ENCODE measurements around the gene BBIP1. TPM values are rescaled to one million over a fixed set of nuclear protein-coding genes. Genes with fewer than 3 reads are reported as not detected.

The BBIP1 gene
- total RNA-seq, 1 experiment from 2014 or later = 16.7 TPM

DNA sequence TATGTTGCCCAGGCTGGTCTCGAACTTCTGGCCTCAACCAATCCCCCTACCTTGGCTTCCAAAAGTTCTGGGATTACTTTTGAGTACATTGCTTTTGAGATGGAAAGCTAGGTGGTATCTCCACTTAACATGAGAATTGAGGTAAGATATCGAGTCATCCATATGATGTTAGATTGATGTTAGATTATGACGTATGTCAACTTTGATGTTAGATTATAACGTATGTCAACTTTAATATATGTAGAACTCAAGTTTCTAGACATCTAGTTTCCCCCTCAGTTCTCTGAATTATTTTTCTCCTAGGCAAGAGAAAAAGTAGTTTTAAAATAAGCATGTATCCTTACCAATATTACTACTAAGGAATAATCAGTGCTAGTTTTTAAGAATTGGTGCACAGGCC is 20.4 kb upstream of the BBIP1 start:
- Histone ChIP-seq H3K36me3 (ENCODE audit: control insufficient read depth, insufficient read depth, low read length) (no peaks in the 10 kb centered on the region), H3K4me3 (ENCODE audit: low read depth, low read length) (no peak overlapping the region), H3K9me3 (no peaks in the 10 kb centered on the region), H3K4me1 (no peaks in the 10 kb centered on the region), H3K27me3 (replicated peaks; ENCODE audit: control insufficient read depth, insufficient read depth, low read length) (no peaks in the 10 kb centered on the region)
- ChIA-PET POLR2A (no interaction called here), CTCF (no interaction called here)
- BruUV-seq (replicated peaks) = no TSS peak
- H3K36me3 Mint-ChIP-seq (ENCODE audit: insufficient read depth, unreplicated experiment) = peaks cover 19% of the 10 kb centered on the region
- H3K27ac Mint-ChIP-seq (ENCODE audit: unreplicated experiment) = no peak overlapping the region
- intact Hi-C loops (cut with micrococcal nuclease; ENCODE audit: unreplicated experiment) = no loop called here
- no peaks in the 10 kb centered on the region for H3K4me1 Mint-ChIP-seq (ENCODE audit: low read depth, unreplicated experiment)
- no peaks in the 10 kb centered on the region for H3K9me3 Mint-ChIP-seq (ENCODE audit: unreplicated experiment)
- H3K27me3 Mint-ChIP-seq (ENCODE audit: insufficient read depth, unreplicated experiment) = no peaks in the 10 kb centered on the region
- H3K4me3 Mint-ChIP-seq (ENCODE audit: unreplicated experiment) = no peak overlapping the region
- DNase-seq = no peak
- TF ChIP-seq, protein P1, sequence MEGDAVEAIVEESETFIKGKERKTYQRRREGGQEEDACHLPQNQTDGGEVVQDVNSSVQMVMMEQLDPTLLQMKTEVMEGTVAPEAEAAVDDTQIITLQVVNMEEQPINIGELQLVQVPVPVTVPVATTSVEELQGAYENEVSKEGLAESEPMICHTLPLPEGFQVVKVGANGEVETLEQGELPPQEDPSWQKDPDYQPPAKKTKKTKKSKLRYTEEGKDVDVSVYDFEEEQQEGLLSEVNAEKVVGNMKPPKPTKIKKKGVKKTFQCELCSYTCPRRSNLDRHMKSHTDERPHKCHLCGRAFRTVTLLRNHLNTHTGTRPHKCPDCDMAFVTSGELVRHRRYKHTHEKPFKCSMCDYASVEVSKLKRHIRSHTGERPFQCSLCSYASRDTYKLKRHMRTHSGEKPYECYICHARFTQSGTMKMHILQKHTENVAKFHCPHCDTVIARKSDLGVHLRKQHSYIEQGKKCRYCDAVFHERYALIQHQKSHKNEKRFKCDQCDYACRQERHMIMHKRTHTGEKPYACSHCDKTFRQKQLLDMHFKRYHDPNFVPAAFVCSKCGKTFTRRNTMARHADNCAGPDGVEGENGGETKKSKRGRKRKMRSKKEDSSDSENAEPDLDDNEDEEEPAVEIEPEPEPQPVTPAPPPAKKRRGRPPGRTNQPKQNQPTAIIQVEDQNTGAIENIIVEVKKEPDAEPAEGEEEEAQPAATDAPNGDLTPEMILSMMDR (IDR thresholded peaks at IDR 0.05; ENCODE audit: insufficient read depth in 1 of 2, low read depth in 1 of 2, low read length in 1 of 2, severe bottlenecking in 1 of 2, unreplicated experiment in 1 of 2) = no peak

DNA sequence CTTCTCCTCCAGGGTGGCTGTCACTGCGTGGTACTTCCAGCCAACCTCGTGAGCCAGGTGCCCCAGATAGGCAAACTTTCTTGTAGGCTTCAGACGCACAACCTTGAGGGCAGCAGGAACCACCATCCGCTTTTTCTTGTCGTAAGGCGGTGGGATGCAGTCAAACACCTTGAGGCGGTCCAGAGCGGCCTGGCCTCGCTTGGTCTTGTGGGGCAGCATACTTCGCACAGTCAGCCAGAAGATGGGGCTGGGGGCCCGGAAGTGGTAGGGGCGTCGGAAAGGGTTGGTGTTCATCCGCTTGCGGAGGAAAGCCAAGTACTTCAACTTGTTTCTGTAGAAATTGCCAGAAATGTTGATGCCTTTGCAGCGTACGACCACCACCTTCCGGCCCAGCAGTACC is 17.8 kb upstream of the BBIP1 start:
- no peak overlapping the region for H3K4me3 ChIP-seq (ENCODE audit: low read depth, low read length)
- H3K9me3 ChIP-seq = no peaks in the 10 kb centered on the region
- Mint-ChIP-seq H3K9me3 (ENCODE audit: unreplicated experiment) (no peaks in the 10 kb centered on the region), H3K4me1 (ENCODE audit: low read depth, unreplicated experiment) (no peaks in the 10 kb centered on the region), H3K4me3 (ENCODE audit: unreplicated experiment) (no peak overlapping the region), H3K36me3 (ENCODE audit: insufficient read depth, unreplicated experiment) (peaks cover 14% of the 10 kb centered on the region), H3K27ac (ENCODE audit: unreplicated experiment) (no peak overlapping the region), H3K27me3 (ENCODE audit: insufficient read depth, unreplicated experiment) (no peaks in the 10 kb centered on the region)
- POLR2A ChIA-PET = no interaction called here
- BruUV-seq (replicated peaks) = no TSS peak
- H3K27me3 ChIP-seq (replicated peaks; ENCODE audit: control insufficient read depth, insufficient read depth, low read length) = no peaks in the 10 kb centered on the region
- TF ChIP-seq, protein P1 (IDR thresholded peaks at IDR 0.05; ENCODE audit: insufficient read depth in 1 of 2, low read depth in 1 of 2, low read length in 1 of 2, severe bottlenecking in 1 of 2, unreplicated experiment in 1 of 2) = no peak
- no peaks in the 10 kb centered on the region for H3K36me3 ChIP-seq (ENCODE audit: control insufficient read depth, insufficient read depth, low read length)
- peaks cover 4% of the 10 kb centered on the region; the same call in 1 of the 2 replicates for H3K4me1 ChIP-seq
- CTCF ChIA-PET = no interaction called here
- intact Hi-C loops (cut with micrococcal nuclease; ENCODE audit: unreplicated experiment) = no loop called here
- DNase-seq = no peak

DNA sequence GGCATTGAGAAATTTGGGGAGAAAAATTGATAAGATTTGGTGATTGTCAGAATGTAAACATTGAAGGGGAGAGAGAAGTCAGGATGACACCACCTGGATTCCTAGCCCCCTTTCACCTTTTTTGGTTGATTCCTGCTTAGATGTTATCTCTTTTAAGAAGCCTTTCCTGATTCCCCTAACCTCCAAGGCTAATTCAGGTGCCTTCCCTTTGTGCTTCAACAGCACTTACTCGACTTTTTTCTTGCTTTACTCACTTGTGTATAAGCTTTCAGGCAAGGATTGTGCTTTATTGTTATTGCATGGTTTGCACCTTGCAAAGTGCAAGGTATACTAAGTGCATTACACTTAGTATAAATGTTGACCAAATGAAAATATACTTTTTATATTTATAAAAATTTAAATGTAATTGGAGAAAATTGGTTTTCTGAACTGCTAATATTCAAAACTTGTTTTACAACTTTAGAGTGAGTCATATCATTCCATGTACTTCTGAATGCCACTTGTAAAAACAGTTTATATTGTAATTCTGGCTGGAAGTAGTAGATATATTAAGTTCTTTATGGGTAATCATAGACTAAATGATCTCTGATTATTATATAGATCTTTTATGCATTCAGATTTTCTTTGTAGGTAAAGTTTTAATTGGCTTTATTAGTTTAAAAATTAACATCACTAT is 13.7 kb upstream of the BBIP1 start:
- CTCF ChIA-PET = interaction anchor here (1.2 kb wide), 1 partner anchor 14 kb away, joined by 3 read pairs; no protein-coding TSS in a partner anchor
- TF ChIP-seq, protein P1 (IDR thresholded peaks at IDR 0.05; ENCODE audit: insufficient read depth in 1 of 2, low read depth in 1 of 2, low read length in 1 of 2, severe bottlenecking in 1 of 2, unreplicated experiment in 1 of 2) = no peak
- no TSS peak for BruUV-seq (replicated peaks)
- no peak for DNase-seq
- no peak overlapping the region for H3K27ac Mint-ChIP-seq (ENCODE audit: unreplicated experiment)
- no peaks in the 10 kb centered on the region for H3K27me3 Mint-ChIP-seq (ENCODE audit: insufficient read depth, unreplicated experiment)
- H3K4me1 Mint-ChIP-seq (ENCODE audit: low read depth, unreplicated experiment) = no peaks in the 10 kb centered on the region
- H3K9me3 ChIP-seq = no peaks in the 10 kb centered on the region
- peaks cover 9% of the 10 kb centered on the region for H3K36me3 Mint-ChIP-seq (ENCODE audit: insufficient read depth, unreplicated experiment)
- intact Hi-C loops (cut with micrococcal nuclease; ENCODE audit: unreplicated experiment) = no loop called here
- POLR2A ChIA-PET = no interaction called here
- no peak overlapping the region for H3K4me3 ChIP-seq (ENCODE audit: low read depth, low read length)
- H3K9me3 Mint-ChIP-seq (ENCODE audit: unreplicated experiment) = no peaks in the 10 kb centered on the region
- H3K4me3 Mint-ChIP-seq (ENCODE audit: unreplicated experiment) = no peak overlapping the region
- no peaks in the 10 kb centered on the region for H3K27me3 ChIP-seq (replicated peaks; ENCODE audit: control insufficient read depth, insufficient read depth, low read length)
- H3K36me3 ChIP-seq (ENCODE audit: control insufficient read depth, insufficient read depth, low read length) = no peaks in the 10 kb centered on the region
- H3K4me1 ChIP-seq = peaks cover 4% of the 10 kb centered on the region; the same call in 1 of the 2 replicates

Measured in Caco-2 (cell line).